Measurements from ENCODE around the gene ECHS1.
"Not testable (repeated sequence)": the region's sequence is repeated elsewhere in the genome, so short reads cannot be mapped to it uniquely, and the experiment has no call there.

ECHS1 gene

DNA sequence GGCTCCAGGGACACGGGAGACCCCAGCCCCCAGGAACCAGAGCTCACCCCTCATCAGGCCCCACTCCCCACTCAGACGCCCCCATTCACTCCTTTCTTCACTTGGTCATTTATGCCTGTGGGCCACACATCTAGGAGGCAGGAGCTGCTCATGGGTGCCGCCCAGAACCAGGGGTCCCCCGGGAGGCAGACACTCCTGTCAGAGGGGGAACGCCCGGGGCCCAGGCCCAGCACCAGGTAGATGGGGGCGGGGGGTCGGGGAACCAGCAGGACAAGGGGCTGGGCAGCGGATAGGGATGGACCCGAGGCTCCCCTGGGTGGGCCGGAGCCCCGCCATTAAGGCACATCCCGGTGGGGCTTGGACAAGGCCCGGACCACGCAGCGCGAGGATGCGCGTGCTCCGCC, 48.3 kb downstream of the ECHS1 start:
- no peak overlapping the region for H3K27ac ChIP-seq (ENCODE audit: insufficient read depth, low read length, poor library complexity, severe bottlenecking)
- H3K4me1 ChIP-seq (ENCODE audit: control insufficient read depth, insufficient read depth, low read length, poor library complexity, severe bottlenecking): peaks cover 21% of the 10 kb centered on the region
- H3K36me3 ChIP-seq (ENCODE audit: control insufficient read depth, insufficient read depth, low read length): no peaks in the 10 kb centered on the region
- peak overlapping the region; percentile 48 for H3K4me3 ChIP-seq (ENCODE audit: insufficient read depth, low read depth, low read length, poor library complexity, severe bottlenecking)
- DNase-seq: no peak
- H3K9me3 ChIP-seq (ENCODE audit: control insufficient read depth, low read length): no peaks in the 10 kb centered on the region
- peaks cover 39% of the 10 kb centered on the region for H3K27me3 ChIP-seq (replicated peaks; ENCODE audit: control insufficient read depth, insufficient read depth, low read length, poor library complexity, severe bottlenecking)

DNA sequence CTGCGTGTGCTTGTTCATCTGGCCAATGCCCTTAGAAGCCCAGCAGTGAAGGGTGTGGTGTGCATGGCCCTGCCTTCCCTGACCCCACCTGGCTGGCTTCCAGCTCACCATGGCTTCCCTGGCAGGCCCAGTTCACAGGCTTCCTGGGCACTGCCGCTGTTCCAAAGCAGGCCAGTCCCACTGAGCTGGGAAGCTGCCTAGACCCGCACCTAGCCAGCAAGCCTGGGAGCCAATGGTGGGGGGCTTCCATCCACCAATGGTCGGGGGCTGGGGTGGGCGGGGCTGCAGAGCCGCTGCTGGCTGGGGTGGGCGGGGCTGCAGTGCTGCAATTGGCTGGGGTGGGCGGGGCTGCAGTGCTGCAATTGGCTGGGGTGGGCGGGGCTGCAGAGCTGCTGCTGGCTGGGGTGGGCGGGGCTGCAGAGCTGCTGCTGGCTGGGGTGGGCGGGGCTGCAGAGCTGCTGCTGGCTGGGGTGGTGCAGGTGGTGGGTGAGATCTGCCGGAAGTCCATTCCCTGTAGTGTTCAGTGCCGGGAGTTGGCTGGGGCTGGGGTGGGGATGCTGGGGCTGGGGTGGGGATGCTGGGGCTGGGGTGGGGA, 48.9 kb downstream of the ECHS1 start:
- peaks cover 15% of the 10 kb centered on the region for H3K4me1 ChIP-seq (ENCODE audit: control insufficient read depth, insufficient read depth, low read length, poor library complexity, severe bottlenecking)
- no peaks in the 10 kb centered on the region for H3K9me3 ChIP-seq (ENCODE audit: control insufficient read depth, low read length)
- DNase-seq: peak; percentile 45 to 51 (median 48)
- H3K27ac ChIP-seq (ENCODE audit: insufficient read depth, low read length, poor library complexity, severe bottlenecking): no peak overlapping the region
- peaks cover 35% of the 10 kb centered on the region for H3K27me3 ChIP-seq (replicated peaks; ENCODE audit: control insufficient read depth, insufficient read depth, low read length, poor library complexity, severe bottlenecking)
- no peaks in the 10 kb centered on the region for H3K36me3 ChIP-seq (ENCODE audit: control insufficient read depth, insufficient read depth, low read length)
- H3K4me3 ChIP-seq (ENCODE audit: insufficient read depth, low read depth, low read length, poor library complexity, severe bottlenecking): no peak overlapping the region

DNA sequence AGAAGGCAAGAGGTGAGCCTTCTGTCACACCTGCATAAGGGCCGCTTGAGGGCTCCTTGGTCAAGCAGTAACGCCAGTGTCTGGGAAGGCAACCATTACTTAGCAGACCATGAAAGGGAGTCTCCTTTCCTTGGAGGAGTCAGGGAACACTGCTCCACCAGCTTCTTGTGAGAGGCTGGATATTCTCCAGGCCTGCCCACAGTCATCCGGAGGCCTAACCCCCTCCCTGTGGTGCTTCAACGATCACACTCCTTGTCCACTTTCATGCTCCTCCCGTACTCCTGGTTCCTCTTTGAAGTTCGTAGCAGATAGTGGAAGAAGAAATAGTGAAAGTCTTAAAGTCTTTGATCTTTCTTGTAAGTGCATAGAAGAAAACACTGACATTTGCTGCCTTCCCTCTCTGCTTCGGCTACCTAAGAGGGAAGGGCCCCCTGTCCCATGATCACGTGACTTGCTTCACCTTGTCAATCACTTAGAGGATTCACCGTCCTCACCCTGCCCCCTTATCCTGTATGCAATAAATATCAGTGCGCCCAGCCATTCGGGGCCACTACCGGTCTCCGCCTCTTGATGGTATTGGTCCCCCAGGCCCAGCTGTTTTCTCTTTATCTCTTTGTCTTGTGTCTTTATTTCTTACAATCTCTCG, 51.0 kb downstream of the ECHS1 start:
- H3K4me1 ChIP-seq (ENCODE audit: control insufficient read depth, insufficient read depth, low read length, poor library complexity, severe bottlenecking): peaks cover 15% of the 10 kb centered on the region
- H3K9me3 ChIP-seq (ENCODE audit: control insufficient read depth, low read length); H3K36me3 ChIP-seq (ENCODE audit: control insufficient read depth, insufficient read depth, low read length); H3K4me3 ChIP-seq (ENCODE audit: insufficient read depth, low read depth, low read length, poor library complexity, severe bottlenecking); H3K27ac ChIP-seq (ENCODE audit: insufficient read depth, low read length, poor library complexity, severe bottlenecking); DNase-seq: not testable (repeated sequence)
- H3K27me3 ChIP-seq (replicated peaks; ENCODE audit: control insufficient read depth, insufficient read depth, low read length, poor library complexity, severe bottlenecking): peaks cover 15% of the 10 kb centered on the region

DNA sequence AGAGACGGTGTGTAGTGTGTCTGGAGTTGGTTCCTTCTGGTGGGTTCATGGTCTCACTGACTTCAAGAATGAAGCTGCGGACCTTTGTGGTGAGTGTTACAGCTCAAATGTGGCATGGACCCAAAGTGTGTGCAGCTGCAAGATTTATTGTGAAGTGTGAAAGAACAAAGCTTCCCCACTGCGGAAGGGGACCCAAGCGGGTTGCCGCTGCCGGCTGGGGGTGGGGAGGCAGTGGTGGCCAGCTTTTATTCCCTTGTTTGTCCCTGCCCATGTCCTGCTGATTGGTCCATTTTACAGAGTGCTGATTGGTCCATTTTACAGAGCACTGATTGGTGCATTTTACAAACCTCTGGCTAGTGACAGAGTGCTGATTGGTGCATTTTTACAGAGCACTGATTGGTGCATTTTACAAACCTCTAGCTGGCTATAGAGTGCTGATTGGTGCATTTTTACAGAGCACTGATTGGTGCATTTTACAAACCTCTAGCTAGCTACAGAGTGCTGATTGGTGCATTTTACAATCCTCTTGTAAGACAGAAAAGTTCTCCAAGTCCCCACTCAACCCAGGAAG, 52.2 kb downstream of the ECHS1 start:
- not testable (repeated sequence) for H3K4me3 ChIP-seq (ENCODE audit: insufficient read depth, low read depth, low read length, poor library complexity, severe bottlenecking); H3K27me3 ChIP-seq (replicated peaks; ENCODE audit: control insufficient read depth, insufficient read depth, low read length, poor library complexity, severe bottlenecking); DNase-seq; H3K36me3 ChIP-seq (ENCODE audit: control insufficient read depth, insufficient read depth, low read length); H3K27ac ChIP-seq (ENCODE audit: insufficient read depth, low read length, poor library complexity, severe bottlenecking); H3K9me3 ChIP-seq (ENCODE audit: control insufficient read depth, low read length)
- H3K4me1 ChIP-seq (ENCODE audit: control insufficient read depth, insufficient read depth, low read length, poor library complexity, severe bottlenecking): peaks cover 11% of the 10 kb centered on the region

DNA sequence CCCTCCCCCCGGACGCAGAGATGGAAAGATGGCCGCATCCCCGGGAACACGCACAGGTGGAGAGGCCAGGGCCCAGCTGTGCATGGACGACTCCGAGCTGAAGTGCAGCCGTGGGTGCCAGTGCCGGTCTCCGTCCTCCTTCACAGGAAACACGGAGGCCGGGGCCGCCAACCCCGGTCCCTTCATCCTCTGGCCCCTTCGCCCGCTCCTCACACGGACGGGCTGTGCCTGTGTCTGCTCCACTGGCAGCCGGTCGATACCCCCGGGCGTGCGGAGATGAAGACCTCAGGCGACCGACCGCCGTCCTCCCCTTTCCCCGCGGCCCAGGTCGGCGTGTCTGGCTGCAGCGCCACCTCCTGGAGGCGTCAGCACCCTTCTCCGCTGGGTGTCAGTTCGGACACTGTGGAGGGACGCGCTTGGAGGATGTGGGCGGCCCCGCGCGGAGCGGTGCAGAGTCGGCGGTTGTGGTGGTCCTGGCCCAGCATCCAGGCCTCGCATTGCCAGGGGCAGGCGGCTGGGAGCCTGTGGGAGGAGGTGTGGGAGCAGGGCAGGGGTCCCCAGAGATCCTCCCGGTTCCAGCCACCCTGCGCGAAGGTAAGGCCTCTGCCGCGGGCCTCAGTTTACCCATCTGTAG, 54.5 kb downstream of the ECHS1 start:
- Histone ChIP-seq H3K27ac (ENCODE audit: insufficient read depth, low read length, poor library complexity, severe bottlenecking) (no peak overlapping the region), H3K36me3 (ENCODE audit: control insufficient read depth, insufficient read depth, low read length) (no peaks in the 10 kb centered on the region), H3K4me1 (ENCODE audit: control insufficient read depth, insufficient read depth, low read length, poor library complexity, severe bottlenecking) (no peaks in the 10 kb centered on the region), H3K9me3 (ENCODE audit: control insufficient read depth, low read length) (no peaks in the 10 kb centered on the region), H3K27me3 (replicated peaks; ENCODE audit: control insufficient read depth, insufficient read depth, low read length, poor library complexity, severe bottlenecking) (no peaks in the 10 kb centered on the region), H3K4me3 (ENCODE audit: insufficient read depth, low read depth, low read length, poor library complexity, severe bottlenecking) (peak overlapping the region; percentile 58)
- peak; percentile 47 to 56 (median 50) for DNase-seq

DNA sequence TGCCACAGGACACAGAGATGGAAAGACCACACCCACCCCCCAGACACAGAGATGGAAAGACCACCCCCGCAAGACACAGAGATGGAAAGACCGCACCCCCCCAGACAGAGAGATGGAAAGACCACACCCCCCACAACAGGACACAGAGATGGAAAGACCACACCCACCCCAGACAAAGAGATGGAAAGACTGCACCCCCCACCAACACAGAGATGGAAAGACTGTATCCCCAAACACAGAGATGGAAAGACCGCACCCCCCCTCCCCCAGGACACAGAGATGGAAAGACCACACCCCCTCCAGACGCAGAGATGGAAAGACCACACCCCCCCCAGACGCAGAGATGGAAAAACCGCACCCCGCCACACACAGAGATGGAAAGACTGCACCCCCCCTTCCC, 56.4 kb downstream of the ECHS1 start:
- Histone ChIP-seq H3K36me3 (ENCODE audit: control insufficient read depth, insufficient read depth, low read length) (peaks cover 7% of the 10 kb centered on the region), H3K4me1 (ENCODE audit: control insufficient read depth, insufficient read depth, low read length, poor library complexity, severe bottlenecking) (no peaks in the 10 kb centered on the region)

DNA sequence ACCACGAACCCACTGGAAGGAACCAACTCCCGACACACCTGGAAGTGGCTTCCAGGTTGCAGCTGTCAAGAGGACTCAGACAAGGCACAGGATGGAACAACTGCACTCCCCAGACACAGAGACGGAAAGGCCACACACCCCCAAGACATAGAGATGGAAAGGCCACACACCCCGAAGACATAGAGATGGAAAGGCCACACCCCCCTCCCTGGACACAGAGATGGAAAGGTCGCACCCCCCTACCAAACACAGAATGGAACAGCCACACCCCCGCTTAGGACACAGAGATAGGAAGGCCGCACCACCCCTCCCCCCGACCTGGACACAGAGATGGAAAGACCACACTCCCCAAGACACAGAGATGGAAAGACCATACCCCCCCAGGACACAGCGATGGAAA, 56.9 kb downstream of the ECHS1 start:
- H3K9me3 ChIP-seq (ENCODE audit: control insufficient read depth, low read length): no peaks in the 10 kb centered on the region
- H3K27me3 ChIP-seq (replicated peaks; ENCODE audit: control insufficient read depth, insufficient read depth, low read length, poor library complexity, severe bottlenecking): no peaks in the 10 kb centered on the region
- DNase-seq: no peak
- no peaks in the 10 kb centered on the region for H3K4me1 ChIP-seq (ENCODE audit: control insufficient read depth, insufficient read depth, low read length, poor library complexity, severe bottlenecking)
- H3K27ac ChIP-seq (ENCODE audit: insufficient read depth, low read length, poor library complexity, severe bottlenecking): no peak overlapping the region
- peaks cover 11% of the 10 kb centered on the region for H3K36me3 ChIP-seq (ENCODE audit: control insufficient read depth, insufficient read depth, low read length)
- no peak overlapping the region for H3K4me3 ChIP-seq (ENCODE audit: insufficient read depth, low read depth, low read length, poor library complexity, severe bottlenecking)

More for the DNA sequence above, 56.4 kb downstream of the ECHS1 start:
- DNase-seq: no peak
- Histone ChIP-seq H3K9me3 (ENCODE audit: control insufficient read depth, low read length) (no peaks in the 10 kb centered on the region), H3K27ac (ENCODE audit: insufficient read depth, low read length, poor library complexity, severe bottlenecking) (no peak overlapping the region), H3K4me3 (ENCODE audit: insufficient read depth, low read depth, low read length, poor library complexity, severe bottlenecking) (no peak overlapping the region), H3K27me3 (replicated peaks; ENCODE audit: control insufficient read depth, insufficient read depth, low read length, poor library complexity, severe bottlenecking) (no peaks in the 10 kb centered on the region)

DNA sequence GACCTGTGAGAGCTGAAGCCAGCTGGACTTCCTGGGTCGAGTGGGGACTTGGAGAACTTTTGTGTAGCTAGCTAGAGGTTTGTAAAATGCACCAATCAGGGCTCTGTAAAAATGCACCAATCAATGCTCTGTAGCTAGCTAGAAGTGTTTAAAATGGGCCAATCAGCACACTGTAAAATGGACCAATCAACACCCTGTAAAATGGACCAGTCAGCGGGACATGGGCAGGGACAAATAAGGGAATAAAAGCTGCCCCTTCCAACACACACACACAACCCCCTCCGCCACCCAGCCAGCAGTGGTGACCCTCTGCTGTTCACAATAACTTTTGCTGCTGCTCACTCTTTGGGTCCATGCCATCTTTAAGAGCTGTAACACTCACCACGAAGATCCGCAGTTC, 57.3 kb downstream of the ECHS1 start:
- Histone ChIP-seq H3K27ac (ENCODE audit: insufficient read depth, low read length, poor library complexity, severe bottlenecking) (no peak overlapping the region), H3K4me3 (ENCODE audit: insufficient read depth, low read depth, low read length, poor library complexity, severe bottlenecking) (no peak overlapping the region), H3K27me3 (replicated peaks; ENCODE audit: control insufficient read depth, insufficient read depth, low read length, poor library complexity, severe bottlenecking) (no peaks in the 10 kb centered on the region), H3K4me1 (ENCODE audit: control insufficient read depth, insufficient read depth, low read length, poor library complexity, severe bottlenecking) (no peaks in the 10 kb centered on the region), H3K9me3 (ENCODE audit: control insufficient read depth, low read length) (no peaks in the 10 kb centered on the region), H3K36me3 (ENCODE audit: control insufficient read depth, insufficient read depth, low read length) (peaks cover 16% of the 10 kb centered on the region)
- DNase-seq: no peak

DNA sequence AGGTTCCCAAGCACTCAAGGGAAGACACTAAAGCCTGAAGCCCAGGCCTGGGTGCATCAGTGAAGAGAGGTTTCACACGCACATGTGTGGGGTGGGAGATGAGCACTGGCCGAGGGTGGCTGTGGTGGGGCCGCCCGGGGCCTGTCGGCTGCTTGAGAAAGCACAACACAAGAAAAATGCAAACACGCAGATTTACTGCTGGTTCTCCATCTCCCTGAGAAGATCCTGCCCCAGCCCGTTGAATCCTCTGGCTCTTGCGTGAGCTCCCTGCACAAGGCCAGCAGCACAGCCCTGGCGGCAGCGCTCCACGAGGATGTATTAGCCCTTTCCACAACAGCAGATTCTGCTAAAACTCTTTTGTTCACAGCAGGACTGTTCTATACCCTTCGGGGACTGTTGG, 58.2 kb downstream of the ECHS1 start:
- Histone ChIP-seq H3K27me3 (replicated peaks; ENCODE audit: control insufficient read depth, insufficient read depth, low read length, poor library complexity, severe bottlenecking) (no peaks in the 10 kb centered on the region), H3K36me3 (ENCODE audit: control insufficient read depth, insufficient read depth, low read length) (peaks cover 25% of the 10 kb centered on the region), H3K4me3 (ENCODE audit: insufficient read depth, low read depth, low read length, poor library complexity, severe bottlenecking) (no peak overlapping the region), H3K4me1 (ENCODE audit: control insufficient read depth, insufficient read depth, low read length, poor library complexity, severe bottlenecking) (no peaks in the 10 kb centered on the region), H3K27ac (ENCODE audit: insufficient read depth, low read length, poor library complexity, severe bottlenecking) (no peak overlapping the region), H3K9me3 (ENCODE audit: control insufficient read depth, low read length) (no peaks in the 10 kb centered on the region)
- DNase-seq: no peak

DNA sequence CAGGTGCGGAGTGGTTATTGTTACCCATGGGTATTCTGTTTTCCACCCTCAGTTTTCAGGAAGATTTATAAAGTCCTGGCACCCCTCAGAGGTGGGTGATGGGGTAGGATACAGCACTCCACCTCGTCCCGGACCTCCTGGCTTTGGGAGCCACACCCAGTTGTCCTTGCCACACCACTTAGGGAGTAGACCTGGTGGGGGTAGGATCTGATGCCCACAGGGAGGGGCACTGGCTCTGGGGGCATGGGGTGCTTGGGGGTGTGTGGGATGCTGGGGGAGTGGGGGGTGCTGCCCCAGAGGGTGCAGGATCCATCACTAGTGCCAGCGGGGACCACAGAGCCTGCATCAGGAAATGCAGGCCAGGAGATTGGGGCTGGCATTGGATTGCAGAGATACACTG, 60.0 kb downstream of the ECHS1 start:
- Histone ChIP-seq H3K4me3 (ENCODE audit: insufficient read depth, low read depth, low read length, poor library complexity, severe bottlenecking) (no peak overlapping the region), H3K27me3 (replicated peaks; ENCODE audit: control insufficient read depth, insufficient read depth, low read length, poor library complexity, severe bottlenecking) (no peaks in the 10 kb centered on the region), H3K27ac (ENCODE audit: insufficient read depth, low read length, poor library complexity, severe bottlenecking) (no peak overlapping the region), H3K9me3 (ENCODE audit: control insufficient read depth, low read length) (no peaks in the 10 kb centered on the region), H3K4me1 (ENCODE audit: control insufficient read depth, insufficient read depth, low read length, poor library complexity, severe bottlenecking) (peaks cover 5% of the 10 kb centered on the region), H3K36me3 (ENCODE audit: control insufficient read depth, insufficient read depth, low read length) (peaks cover 27% of the 10 kb centered on the region)
- DNase-seq: no peak
